RWPE2 (cell line): ENCODE data around the gene KIF1B.

Experiments
- ATAC-seq: fragments of 200-7000 bp; cut with Tn5 transposase; 3 replicates; pipeline ENCODE4 v1.9.1; 2021; ENCODE audit warnings: low read depth
- DNase-seq: peaks from one replicate; pipeline ENCODE4 v3.0.0-alpha.2; 2020; ENCODE audit warnings: low spot score
- H3K27ac ChIP-seq: fragments of 450-650 bp; 2 replicates; pipeline ENCODE4 v1.5.1; 2017; ENCODE audit warnings: mild to moderate bottlenecking; ENCODE audit not compliant: poor library complexity, severe bottlenecking
- H3K27me3 ChIP-seq: fragments of 250-450 bp; sonication (Bioruptor Pico); 2 replicates; pipeline ENCODE4 v1.5.1; 2021; ENCODE audit warnings: mild to moderate bottlenecking, moderate library complexity; ENCODE audit not compliant: insufficient read depth, poor library complexity, severe bottlenecking
- H3K36me3 ChIP-seq: fragments of 250-450 bp; sonication (Bioruptor Pico); 2 replicates; pipeline ENCODE4 v1.5.1; 2020; ENCODE audit warnings: low read depth, mild to moderate bottlenecking, moderate library complexity
- H3K4me1 ChIP-seq: fragments of 250-450 bp; sonication (Bioruptor Pico); 2 replicates; pipeline ENCODE4 v1.5.1; 2021; ENCODE audit warnings: mild to moderate bottlenecking, moderate library complexity; ENCODE audit not compliant: insufficient read depth, poor library complexity, severe bottlenecking
- H3K4me3 ChIP-seq: fragments of 250-450 bp; sonication (Bioruptor Pico); 2 replicates; pipeline ENCODE4 v1.5.1; 2021; ENCODE audit warnings: mild to moderate bottlenecking, moderate library complexity; ENCODE audit not compliant: severe bottlenecking
- H3K9me3 ChIP-seq: fragments of 250-450 bp; sonication (Bioruptor Pico); 2 replicates; pipeline ENCODE4 v1.5.1; 2021; ENCODE audit warnings: mild to moderate bottlenecking, moderate library complexity; ENCODE audit not compliant: severe bottlenecking
- CTCF ChIP-seq: fragments of 450-650 bp; IDR thresholded peaks from one replicate; pipeline ENCODE4 v1.5.1; 2017; ENCODE audit warnings: mild to moderate bottlenecking, moderate library complexity; ENCODE audit not compliant: poor library complexity, severe bottlenecking

Gene KIF1B

GRCh38 chr1:10399444-10399941, 189.1 kb downstream of the KIF1B start:
- H3K4me1 ChIP-seq, result peaks cover 16% of the 10 kb centered on the region
- DNase-seq (no peak), ATAC-seq (no peak; the same call in 1 of the 3 replicates)
- peaks cover 38% of the 10 kb centered on the region for H3K36me3 ChIP-seq
- H3K9me3 ChIP-seq, result peaks cover under 1% of the 10 kb centered on the region
- H3K27me3 ChIP-seq, result no peaks in the 10 kb centered on the region
- TF ChIP-seq CTCF, result no peak
- H3K27ac ChIP-seq, result peak overlapping the region; percentile 63
- peak overlapping the region; percentile 66 for H3K4me3 ChIP-seq

GRCh38 chr1:10400013-10400412, 189.6 kb downstream of the KIF1B start:
- no peak for DNase-seq
- peak overlapping the region; percentile 63 for H3K27ac ChIP-seq
- H3K36me3 ChIP-seq, result peaks cover 44% of the 10 kb centered on the region
- ATAC-seq, result no peak
- H3K9me3 ChIP-seq, result no peaks in the 10 kb centered on the region
- no peak for TF ChIP-seq CTCF
- H3K4me3 ChIP-seq, result peak overlapping the region; percentile 66
- peaks cover 16% of the 10 kb centered on the region for H3K4me1 ChIP-seq
- H3K27me3 ChIP-seq, result no peaks in the 10 kb centered on the region

- no peak for DNase-seq
- Histone ChIP-seq H3K36me3 (peaks cover 56% of the 10 kb centered on the region), H3K9me3 (no peaks in the 10 kb centered on the region), H3K27ac (no peak overlapping the region), H3K27me3 (no peaks in the 10 kb centered on the region), H3K4me1 (peaks cover 16% of the 10 kb centered on the region), H3K4me3 (no peak overlapping the region)
- no peak for ATAC-seq
- no peak for TF ChIP-seq CTCF
Measured at GRCh38 chr1:10401281-10401680, 190.9 kb downstream of the KIF1B start.

- peak overlapping the region; percentile 3 for H3K27ac ChIP-seq
- no peak overlapping the region for H3K4me3 ChIP-seq
- peaks cover 70% of the 10 kb centered on the region for H3K36me3 ChIP-seq
- DNase-seq, result no peak
- no peak for TF ChIP-seq CTCF
- H3K9me3 ChIP-seq, result no peaks in the 10 kb centered on the region
- H3K4me1 ChIP-seq, result peaks cover 16% of the 10 kb centered on the region
- no peaks in the 10 kb centered on the region for H3K27me3 ChIP-seq
- ATAC-seq, result no peak
Measured at GRCh38 chr1:10402729-10403274, 192.4 kb downstream of the KIF1B start.

GRCh38 chr1:10407201-10407600, 196.8 kb downstream of the KIF1B start:
- no peak overlapping the region for H3K4me3 ChIP-seq
- H3K4me1 ChIP-seq, result peaks cover 6% of the 10 kb centered on the region
- no peaks in the 10 kb centered on the region for H3K27me3 ChIP-seq
- TF ChIP-seq CTCF, result no peak
- peaks cover 92% of the 10 kb centered on the region for H3K36me3 ChIP-seq
- H3K27ac ChIP-seq, result no peak overlapping the region
- ATAC-seq (no peak), DNase-seq (no peak)
- no peaks in the 10 kb centered on the region for H3K9me3 ChIP-seq
